ENCODE results near the gene IGSF9. TPM values are rescaled to one million over a fixed set of nuclear protein-coding genes. Genes with fewer than 3 reads are reported as not detected.

IGSF9 gene
- total RNA-seq, 2 experiments from 2014 or later: not detected

DNA sequence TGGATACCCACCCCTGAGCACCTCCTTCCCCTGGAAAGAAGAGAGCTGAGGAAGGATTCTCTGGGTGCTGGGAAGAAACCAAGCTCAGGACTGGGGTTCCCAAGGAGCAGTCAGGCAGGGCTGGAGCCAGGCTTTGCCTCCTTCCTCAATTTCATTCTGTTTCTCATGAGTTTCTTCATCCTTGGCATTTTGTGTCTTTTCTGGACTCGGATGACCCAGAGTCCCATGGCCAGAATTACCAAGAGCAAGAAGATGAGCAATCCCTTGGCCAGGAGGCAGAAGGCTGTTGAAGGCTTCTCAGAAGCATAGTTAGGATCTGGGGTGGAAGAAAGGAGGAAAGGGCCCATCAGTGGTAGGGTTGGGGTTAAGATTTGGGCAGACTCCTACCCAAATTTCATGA, 6.1 kb upstream of the IGSF9 start:
- peaks cover 14% of the 10 kb centered on the region for H3K27me3 Mint-ChIP-seq (ENCODE audit: low read depth)
- CTCF ChIA-PET: interaction anchor here (0.9 kb wide), 1 partner anchor 56 kb away, joined by 4 read pairs; no protein-coding TSS in a partner anchor
- intact Hi-C loops (cut with micrococcal nuclease): no loop called here
- no peak for DNase-seq
- H3K4me1 Mint-ChIP-seq (ENCODE audit: low read depth): no peaks in the 10 kb centered on the region
- H3K9me3 Mint-ChIP-seq: no peaks in the 10 kb centered on the region
- no peak overlapping the region for H3K4me3 Mint-ChIP-seq
- H3K27ac Mint-ChIP-seq: no peak overlapping the region
- no peaks in the 10 kb centered on the region for H3K36me3 Mint-ChIP-seq (ENCODE audit: low read depth)

DNA sequence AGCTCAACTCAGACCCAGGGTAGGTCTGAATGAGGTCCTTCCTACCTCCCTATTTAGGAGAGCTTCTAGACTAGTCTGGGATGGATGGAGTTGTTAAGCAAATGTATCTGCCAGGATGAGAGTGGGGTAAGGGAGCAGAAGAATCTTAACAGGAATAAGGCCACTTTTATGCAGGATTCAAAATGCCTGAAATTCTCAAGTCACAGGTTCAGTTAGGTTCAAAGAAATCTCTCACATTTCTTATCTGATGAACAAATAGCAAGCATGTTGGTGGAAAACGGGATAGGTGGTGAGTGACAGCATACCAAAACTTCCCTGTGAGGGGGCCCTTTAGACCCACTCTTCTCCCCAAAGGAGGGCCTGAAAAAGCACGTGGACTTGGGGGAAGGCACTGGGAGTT, 5.6 kb upstream of the IGSF9 start:
- peaks cover 12% of the 10 kb centered on the region for H3K27me3 Mint-ChIP-seq (ENCODE audit: low read depth)
- CTCF ChIA-PET: no interaction called here
- H3K9me3 Mint-ChIP-seq: no peaks in the 10 kb centered on the region
- H3K4me3 Mint-ChIP-seq: no peak overlapping the region
- no peaks in the 10 kb centered on the region for H3K36me3 Mint-ChIP-seq (ENCODE audit: low read depth)
- DNase-seq: no peak
- H3K27ac Mint-ChIP-seq: no peak overlapping the region
- intact Hi-C loops (cut with micrococcal nuclease): no loop called here
- H3K4me1 Mint-ChIP-seq (ENCODE audit: low read depth): no peaks in the 10 kb centered on the region

DNA sequence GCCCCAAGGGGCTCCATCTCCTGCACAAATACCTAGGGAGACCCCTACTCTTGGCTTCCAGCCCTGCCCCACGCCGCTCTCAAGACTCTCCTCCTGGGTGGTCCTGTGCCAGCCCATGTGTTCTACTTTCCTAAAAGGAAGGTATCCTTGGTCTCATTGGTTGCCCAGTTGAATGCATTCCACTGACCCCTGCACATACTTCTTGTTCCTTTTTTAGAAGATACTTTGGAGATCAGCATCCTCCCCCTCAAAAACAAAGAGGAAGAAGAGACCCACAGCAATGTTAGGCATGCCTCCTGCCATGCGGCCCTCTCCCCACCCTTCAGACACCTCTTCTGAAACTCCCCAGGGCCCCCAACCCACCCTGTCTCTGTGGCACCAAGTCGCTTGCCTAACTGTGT, 4.6 kb upstream of the IGSF9 start:
- H3K36me3 Mint-ChIP-seq (ENCODE audit: low read depth): no peaks in the 10 kb centered on the region
- no peak overlapping the region for H3K27ac Mint-ChIP-seq
- H3K27me3 Mint-ChIP-seq (ENCODE audit: low read depth): peaks cover 17% of the 10 kb centered on the region
- DNase-seq: no peak
- peaks cover 4% of the 10 kb centered on the region for H3K4me1 Mint-ChIP-seq (ENCODE audit: low read depth)
- no peaks in the 10 kb centered on the region for H3K9me3 Mint-ChIP-seq
- CTCF ChIA-PET: interaction anchor here (0.6 to 1.7 kb wide), 2 partner anchors 23 to 57 kb away, joined by 3 to 5 read pairs; no protein-coding TSS in a partner anchor
- H3K4me3 Mint-ChIP-seq: no peak overlapping the region
- intact Hi-C loops (cut with micrococcal nuclease): no loop called here

- no peak for DNase-seq
- no peak overlapping the region for H3K27ac Mint-ChIP-seq
- H3K27me3 Mint-ChIP-seq (ENCODE audit: low read depth): peaks cover 21% of the 10 kb centered on the region
- peaks cover 6% of the 10 kb centered on the region for H3K4me1 Mint-ChIP-seq (ENCODE audit: low read depth)
- intact Hi-C loops (cut with micrococcal nuclease): no loop called here
- H3K36me3 Mint-ChIP-seq (ENCODE audit: low read depth): no peaks in the 10 kb centered on the region
- no peaks in the 10 kb centered on the region for H3K9me3 Mint-ChIP-seq
- H3K4me3 Mint-ChIP-seq: no peak overlapping the region
- CTCF ChIA-PET: interaction anchor here (1.7 kb wide), 1 partner anchor 58 kb away, joined by 5 read pairs; no protein-coding TSS in a partner anchor
These were observed 3.7 kb upstream of the IGSF9 start for GRCh38 chr1:159949123-159949522.

GRCh38 chr1:159947942-159948341, 2.5 kb upstream of the IGSF9 start:
- Mint-ChIP-seq H3K36me3 (ENCODE audit: low read depth) (no peaks in the 10 kb centered on the region), H3K9me3 (no peaks in the 10 kb centered on the region), H3K27ac (no peak overlapping the region), H3K4me1 (ENCODE audit: low read depth) (peaks cover 6% of the 10 kb centered on the region), H3K4me3 (no peak overlapping the region), H3K27me3 (ENCODE audit: low read depth) (peaks cover 22% of the 10 kb centered on the region)
- intact Hi-C loops (cut with micrococcal nuclease): no loop called here
- no peak for DNase-seq
- CTCF ChIA-PET: interaction anchor here (4.3 kb wide), 1 partner anchor 58 kb away, joined by 29 read pairs; no protein-coding TSS in a partner anchor

- peak overlapping the region; percentile 45 for H3K4me3 Mint-ChIP-seq
- CTCF ChIA-PET: interaction anchor here (0.9 to 4.3 kb wide), 7 partner anchors 8 to 132 kb away, joined by 3 to 29 read pairs (median 5); no protein-coding TSS in a partner anchor
- no peaks in the 10 kb centered on the region for H3K9me3 Mint-ChIP-seq
- no peak overlapping the region for H3K27ac Mint-ChIP-seq
- no peaks in the 10 kb centered on the region for H3K36me3 Mint-ChIP-seq (ENCODE audit: low read depth)
- H3K4me1 Mint-ChIP-seq (ENCODE audit: low read depth): peaks cover 6% of the 10 kb centered on the region
- peaks cover 20% of the 10 kb centered on the region for H3K27me3 Mint-ChIP-seq (ENCODE audit: low read depth)
- intact Hi-C loops (cut with micrococcal nuclease): no loop called here
- no peak for DNase-seq
These were observed 1.1 kb upstream of the IGSF9 start for GRCh38 chr1:159946242-159947187.

GRCh38 chr1:159944623-159945455, 574 bp downstream of the IGSF9 start:
- CTCF ChIA-PET: interaction anchor here (0.8 to 4.3 kb wide), 4 partner anchors 11 to 61 kb away, joined by 3 to 29 read pairs (median 4); no protein-coding TSS in a partner anchor
- peaks cover 6% of the 10 kb centered on the region for H3K4me1 Mint-ChIP-seq (ENCODE audit: low read depth)
- peak overlapping the region; percentile 45 for H3K4me3 Mint-ChIP-seq
- intact Hi-C loops (cut with micrococcal nuclease): loop anchor here (1.0 to 2.0 kb wide), 3 partner anchors 54 to 146 kb away; no protein-coding TSS in a partner anchor
- H3K27me3 Mint-ChIP-seq (ENCODE audit: low read depth): peaks cover 18% of the 10 kb centered on the region
- no peak for DNase-seq
- H3K36me3 Mint-ChIP-seq (ENCODE audit: low read depth): no peaks in the 10 kb centered on the region
- H3K9me3 Mint-ChIP-seq: no peaks in the 10 kb centered on the region
- no peak overlapping the region for H3K27ac Mint-ChIP-seq

DNA sequence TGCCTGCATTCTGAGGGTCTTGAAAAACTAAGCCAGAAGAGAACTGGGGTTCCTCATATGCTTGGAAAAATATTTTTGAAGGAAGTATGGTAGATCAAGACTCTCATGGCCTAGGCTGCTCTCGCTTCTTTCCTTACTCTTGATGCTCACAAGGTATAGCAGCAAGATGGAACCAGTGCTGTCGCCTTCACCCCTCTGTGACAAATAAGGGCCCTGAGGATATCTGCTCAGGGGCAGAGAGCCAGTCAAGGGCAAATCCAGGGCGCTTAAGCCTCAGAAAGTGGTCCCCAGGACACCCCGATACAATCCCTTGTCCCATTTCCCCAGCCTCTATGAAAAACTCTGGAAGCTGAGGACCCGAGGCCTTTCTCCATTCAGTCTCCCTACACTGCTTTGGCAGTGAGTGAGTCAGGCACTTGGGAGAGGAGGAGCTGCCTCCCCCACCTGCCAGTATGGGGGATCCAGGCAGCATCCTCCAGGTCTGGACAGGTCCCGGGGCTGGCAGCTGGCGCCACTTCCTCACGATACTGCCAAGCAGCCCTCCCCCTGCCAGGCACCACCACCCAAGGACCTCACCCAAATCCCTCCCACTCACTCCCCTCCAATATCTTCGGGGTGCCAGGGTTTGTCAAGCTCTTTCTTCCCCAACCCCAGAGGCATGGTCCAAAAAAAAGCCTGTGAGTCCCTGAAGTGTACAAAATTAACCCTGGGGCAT, 1.3 kb downstream of the IGSF9 start:
- Mint-ChIP-seq H3K36me3 (ENCODE audit: low read depth) (no peaks in the 10 kb centered on the region), H3K4me1 (ENCODE audit: low read depth) (peaks cover 6% of the 10 kb centered on the region), H3K27ac (no peak overlapping the region), H3K27me3 (ENCODE audit: low read depth) (peaks cover 18% of the 10 kb centered on the region), H3K9me3 (no peaks in the 10 kb centered on the region), H3K4me3 (no peak overlapping the region)
- DNase-seq: no peak
- CTCF ChIA-PET: interaction anchor here (0.8 to 4.3 kb wide), 2 partner anchors 14 to 62 kb away, joined by 3 to 29 read pairs; no protein-coding TSS in a partner anchor
- intact Hi-C loops (cut with micrococcal nuclease): loop anchor here (2.0 kb wide), 2 partner anchors 53 to 63 kb away; no protein-coding TSS in a partner anchor

GRCh38 chr1:159943278-159943640, 2.2 kb downstream of the IGSF9 start:
- CTCF ChIA-PET: no interaction called here
- peaks cover 18% of the 10 kb centered on the region for H3K27me3 Mint-ChIP-seq (ENCODE audit: low read depth)
- H3K27ac Mint-ChIP-seq: no peak overlapping the region
- H3K36me3 Mint-ChIP-seq (ENCODE audit: low read depth): no peaks in the 10 kb centered on the region
- no peaks in the 10 kb centered on the region for H3K9me3 Mint-ChIP-seq
- no peak overlapping the region for H3K4me3 Mint-ChIP-seq
- intact Hi-C loops (cut with micrococcal nuclease): no loop called here
- H3K4me1 Mint-ChIP-seq (ENCODE audit: low read depth): peaks cover 6% of the 10 kb centered on the region
- no peak for DNase-seq

DNA sequence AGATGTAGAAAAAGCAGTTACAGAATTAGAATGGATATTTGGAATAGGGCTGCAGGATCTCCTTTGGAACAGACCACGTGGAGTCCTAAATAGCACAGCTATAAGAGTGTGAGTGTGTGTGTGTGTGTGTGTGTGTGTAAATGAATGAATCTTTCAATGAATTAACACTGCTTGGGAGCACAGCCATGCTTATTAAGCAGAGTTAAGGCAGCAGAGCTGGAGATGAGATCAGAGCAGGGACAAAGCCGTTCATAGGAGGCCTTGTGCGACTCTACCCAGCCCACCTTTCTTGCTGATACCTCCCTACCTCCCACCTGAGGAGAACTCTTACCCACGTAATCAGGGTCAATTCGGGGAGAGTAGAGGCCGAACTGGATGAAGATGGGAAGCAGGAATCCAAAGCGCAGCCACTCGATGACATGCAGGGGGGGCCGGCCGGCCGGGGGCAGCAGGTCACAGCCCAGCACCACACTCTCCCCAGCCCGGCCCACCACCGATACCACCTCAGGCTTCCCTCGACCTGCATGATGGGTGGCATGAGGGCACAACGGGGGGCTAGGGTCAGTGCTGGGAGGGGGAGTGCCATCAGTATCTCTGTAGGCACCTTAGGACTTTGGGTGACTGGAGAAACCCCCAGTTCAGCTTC, 2.7 kb downstream of the IGSF9 start:
- H3K27ac Mint-ChIP-seq: no peak overlapping the region
- intact Hi-C loops (cut with micrococcal nuclease): no loop called here
- H3K9me3 Mint-ChIP-seq: no peaks in the 10 kb centered on the region
- DNase-seq: no peak
- CTCF ChIA-PET: no interaction called here
- H3K36me3 Mint-ChIP-seq (ENCODE audit: low read depth): no peaks in the 10 kb centered on the region
- H3K27me3 Mint-ChIP-seq (ENCODE audit: low read depth): peaks cover 18% of the 10 kb centered on the region
- H3K4me3 Mint-ChIP-seq: no peak overlapping the region
- H3K4me1 Mint-ChIP-seq (ENCODE audit: low read depth): peaks cover 6% of the 10 kb centered on the region

Data from activated naive CD4-positive, alpha-beta T cell treated with anti-CD3 and anti-CD28 coated beads for 36 hours (primary cell).